GM12878 (cell line): ENCODE data around the gene OSBPL2. TPM values are rescaled to one million over a fixed set of nuclear protein-coding genes. Genes with fewer than 3 reads are reported as not detected.

Experiments
- ATAC-seq: fragments of 200-7000 bp; cut with Tn5 transposase; 3 replicates; pipeline ENCODE4 v1.9.1; 2020; ENCODE audit warnings: mild to moderate bottlenecking, moderate library complexity
- BruUV-seq: library from RNA; stranded (reverse); fragments of 400-500 nt; replicated peaks from 2 replicates; lab custom pipeline; 2021; lab: Mats Ljungman, UMichigan
- CTCF ChIA-PET: fragments of 300-600 bp; sonication (Branson Sonifier 250); formaldehyde crosslinking; extraction: SDS; loops from one replicate; lab custom pipeline; 2021; ENCODE audit warnings: inconsistent platforms; lab: Yijun Ruan, JAX
- POLR2A ChIA-PET: fragments of 350-600 bp; formaldehyde crosslinking; extraction: SDS; loops from one replicate; lab custom pipeline; 2021; ENCODE audit warnings: inconsistent platforms; lab: Charles Lee
- RAD21 ChIA-PET: fragments of 300-600 bp; sonication (Branson Sonifier 250); formaldehyde crosslinking; loops from one replicate; lab custom pipeline; 2023; ENCODE audit warnings: antibody characterized with exemption; ENCODE audit not compliant: unreplicated experiment; lab: Charles Lee
- SMC1A ChIA-PET: fragments of 300-600 bp; sonication (Branson Sonifier 250); formaldehyde crosslinking; loops from one replicate; lab custom pipeline; 2023; ENCODE audit not compliant: unreplicated experiment, uncharacterized antibody; lab: Charles Lee
- DNase-seq: peaks from one replicate; pipeline ENCODE4 v3.0.0-alpha.2; 2011; ENCODE audit warnings: low read depth, low spot score
- FAIRE-seq: peaks from 3 replicates; lab custom pipeline; 2011; peaks lifted over from hg19 to GRCh38; lab: Jason Lieb, UNC
- H2AFZ ChIP-seq: 2 replicates; pipeline ENCODE4 v1.6.0; 2011; ENCODE audit warnings: low read depth, low read length, control low read depth; ENCODE audit not compliant: control insufficient read depth
- H3K27ac ChIP-seq: 2 replicates; pipeline ENCODE4 v1.5.1; 2011; ENCODE audit warnings: control low read depth; ENCODE audit not compliant: control insufficient read depth, insufficient read depth
- H3K27me3 ChIP-seq, 2 experiments: replicated peaks in 1 of 2; 2 replicates each; pipeline versions ENCODE4 v1.6.0 to v1.6.1; 2011; ENCODE audit warnings: low read length in 1 of 2; ENCODE audit not compliant: control insufficient read depth in 2 of 2, insufficient read depth in 2 of 2
- H3K36me3 ChIP-seq, 2 experiments: 2 replicates each; pipeline ENCODE4 v1.5.1; 2011; ENCODE audit warnings: low read length in 1 of 2; ENCODE audit not compliant: control insufficient read depth in 2 of 2, insufficient read depth in 2 of 2
- H3K4me1 ChIP-seq: 2 replicates; pipeline ENCODE4 v1.6.1; 2011; ENCODE audit warnings: mild to moderate bottlenecking, low read length, moderate library complexity, mixed read lengths; ENCODE audit not compliant: control insufficient read depth, insufficient read depth
- H3K4me2 ChIP-seq: 2 replicates; pipeline ENCODE4 v1.6.0; 2011; ENCODE audit warnings: control low read depth; ENCODE audit not compliant: control insufficient read depth, insufficient read depth
- H3K4me3 ChIP-seq: fragments of 200-600 bp; sonication (generic); 2 replicates; pipeline ENCODE4 v1.5.1; 2016
- H3K79me2 ChIP-seq: 2 replicates; pipeline ENCODE4 v1.6.0; 2011; ENCODE audit warnings: low read length; ENCODE audit not compliant: control insufficient read depth, insufficient read depth
- H3K9ac ChIP-seq: 2 replicates; pipeline ENCODE4 v1.8.0; 2011; ENCODE audit warnings: low read length, control low read depth, mixed read lengths; ENCODE audit not compliant: control insufficient read depth, insufficient read depth
- H3K9me3 ChIP-seq: replicated peaks from 3 replicates; pipeline ENCODE4 v1.5.1; 2011; ENCODE audit warnings: mild to moderate bottlenecking, low read length; ENCODE audit not compliant: control insufficient read depth, insufficient read depth
- H4K20me1 ChIP-seq: 2 replicates; pipeline ENCODE4 v1.6.0; 2011; ENCODE audit not compliant: control insufficient read depth, insufficient read depth
- BACH1 ChIP-seq: fragments of 450-650 bp; IDR thresholded peaks from 2 replicates; pipeline ENCODE4 v1.6.1; 2017; ENCODE audit warnings: mild to moderate bottlenecking, borderline replicate concordance
- BMI1 ChIP-seq: fragments of 450-650 bp; IDR thresholded peaks from 2 replicates; pipeline ENCODE4 v1.6.1; 2016; ENCODE audit warnings: mild to moderate bottlenecking, moderate library complexity, borderline replicate concordance
- BRCA1 ChIP-seq: IDR thresholded peaks from 2 replicates; pipeline ENCODE4 v1.6.1; 2011; ENCODE audit warnings: low read depth, low read length, improper control_type of control experiment
- CBX3 ChIP-seq: fragments of 200-600 bp; sonication (generic); IDR thresholded peaks from 2 replicates; pipeline ENCODE4 v1.6.1; 2016; ENCODE audit warnings: low read depth, borderline replicate concordance
- ETV6 ChIP-seq, 2 experiments: fragments of 450-650 bp in 1 of 2; IDR thresholded peaks in 1 of 2; conservative IDR thresholded peaks in 1 of 2; 2 replicates each; pipeline ENCODE4 v1.6.1; 2014; ENCODE audit warnings: antibody characterized with exemption in 1 of 2, borderline replicate concordance in 1 of 2, low read depth in 1 of 2, mild to moderate bottlenecking in 1 of 2, moderate library complexity in 1 of 2
- LARP7 ChIP-seq: fragments of 450-650 bp; IDR thresholded peaks from 2 replicates; pipeline ENCODE4 v1.6.1; 2017; ENCODE audit warnings: mild to moderate bottlenecking
- MXI1 ChIP-seq: fragments of 150-350 bp; IDR thresholded peaks from 2 replicates; pipeline ENCODE4 v1.6.1; 2011; ENCODE audit warnings: low read depth, mild to moderate bottlenecking, inconsistent platforms, low read length, improper control_type of control experiment
- MYC ChIP-seq: IDR thresholded peaks from 2 replicates; pipeline ENCODE4 v1.6.1; 2011; ENCODE audit warnings: mild to moderate bottlenecking, low read length, moderate library complexity, inconsistent platforms; ENCODE audit not compliant: insufficient read depth, insufficient replicate concordance, insufficient read length, severe bottlenecking
- NR2C1 ChIP-seq: fragments of 450-650 bp; IDR thresholded peaks from 2 replicates; pipeline ENCODE4 v1.6.1; 2017; ENCODE audit warnings: antibody characterized with exemption, mild to moderate bottlenecking, moderate library complexity
- PML ChIP-seq: IDR thresholded peaks from 2 replicates; pipeline ENCODE4 v1.6.1; 2012; ENCODE audit warnings: low read length, inconsistent platforms
- SIX5 ChIP-seq: IDR thresholded peaks from 2 replicates; pipeline ENCODE4 v1.6.1; 2011; ENCODE audit warnings: mild to moderate bottlenecking, low read depth, low read length, moderate library complexity; ENCODE audit not compliant: severe bottlenecking
- SUZ12 ChIP-seq: fragments of 200-600 bp; sonication (generic); IDR thresholded peaks from one replicate; pipeline ENCODE4 v1.6.1; 2018; ENCODE audit warnings: antibody characterized with exemption, mild to moderate bottlenecking; ENCODE audit not compliant: unreplicated experiment
- YY1 ChIP-seq: IDR thresholded peaks from 2 replicates; pipeline ENCODE4 v1.6.1; 2011; ENCODE audit warnings: low read depth, mild to moderate bottlenecking, low read length
- ZNF384 ChIP-seq: IDR thresholded peaks from 2 replicates; pipeline ENCODE4 v1.6.1; 2012; ENCODE audit warnings: low read depth, mild to moderate bottlenecking, low read length, improper control_type of control experiment, borderline replicate concordance
- WGBS: methylation state at CpG from one replicate; pipeline ENCODE4 v1.1.6; 2016; ENCODE audit warnings: low lambda C conversion rate; ENCODE audit not compliant: insufficient replicate concordance, insufficient coverage; ENCODE audit errors: missing lambda C conversion rate; 5-methylcytosine and 5-hydroxymethylcytosine counted together
- in situ Hi-C: fragments of 300-500 bp; cut with MboI; formaldehyde crosslinking; loops from 9 replicates; pipeline ENCODE4 v1.14.3; 2018; ENCODE audit warnings: mixed read lengths
- intact Hi-C: fragments of 100-400 bp; cut with micrococcal nuclease; formaldehyde crosslinking; loops from one replicate; pipeline ENCODE4 v1.14.2; 2022; ENCODE audit not compliant: unreplicated experiment
- polyA plus RNA-seq, 11 experiments: library from polyadenylated mRNA; depleted of rRNA in 4 of 11; unstranded in 6 of 11; stranded (reverse) in 5 of 11; fragments of >200 nt; fragmentation: Nextera tagmentation in 4 of 11; fragmentation: Illumina TruSeq in 1 of 11; extraction: Ambion mirVana in 4 of 11; extraction: Trizol in 1 of 11; gene quantifications; 1 replicate in 1 of 11; 2 replicates in 10 of 11; pipeline versions ENCODE4 v1.2.1 to v1.2.3, GENCODE V29; 2011 to 2016; ENCODE audit warnings: inconsistent platforms in 2 of 11, missing spikeins in 2 of 11, low read depth in 1 of 11
- total RNA-seq, 4 experiments: library from RNA; depleted of rRNA in 3 of 4; stranded (reverse); fragments of >200 nt in 3 of 4; fragmentation: Illumina TruSeq in 1 of 4; extraction: Trizol in 1 of 4; gene quantifications; 2 replicates each; pipeline versions ENCODE4 v1.2.1 to v1.2.3, GENCODE V29; 2013 to 2021

The OSBPL2 gene
- total and polyA plus RNA-seq, 10 of the 15 experiments (the other 5 are each of a cell fraction or from before 2014, with no cell fraction given), result 2.8 to 22.3 (median 14.7) TPM

GRCh38 chr20:62322492-62323041 is 84.2 kb downstream of the OSBPL2 start:
- no peak for ATAC-seq
- in situ Hi-C loops, result no loop called here
- Histone ChIP-seq H4K20me1 (no peaks in the 10 kb centered on the region), H3K4me2 (no peak overlapping the region), H3K4me1 (no peaks in the 10 kb centered on the region), H2AFZ (no peak overlapping the region), H3K9ac (no peak overlapping the region), H3K36me3 (no peaks in the 10 kb centered on the region), H3K27ac (no peak overlapping the region), H3K4me3 (no peak overlapping the region)
- RAD21 ChIA-PET, result no interaction called here
- no peak for DNase-seq
- no peak for FAIRE-seq
- CTCF ChIA-PET, result no interaction called here
- 54% methylated on average over 5 of the region's 16 CpGs for WGBS
- POLR2A ChIA-PET, result no interaction called here
- no TSS peak for BruUV-seq
- TF ChIP-seq MXI1, result no peak
- TF ChIP-seq, all 136 proteins: peak for 0
- SMC1A ChIA-PET, result no interaction called here
- intact Hi-C loops, result no loop called here
- H3K27me3 ChIP-seq, result no peaks in the 10 kb centered on the region
- H3K79me2 ChIP-seq, result no peaks in the 10 kb centered on the region
- no peaks in the 10 kb centered on the region; the same call in 2 of the 3 replicates for H3K9me3 ChIP-seq

GRCh38 chr20:62323146-62323979 is 85.0 kb downstream of the OSBPL2 start:
- Histone ChIP-seq H3K4me3 (no peak overlapping the region), H3K4me1 (no peaks in the 10 kb centered on the region), H3K36me3 (no peaks in the 10 kb centered on the region), H3K4me2 (no peak overlapping the region), H4K20me1 (no peaks in the 10 kb centered on the region), H3K79me2 (no peaks in the 10 kb centered on the region), H3K27me3 (no peaks in the 10 kb centered on the region), H2AFZ (no peak overlapping the region), H3K27ac (no peak overlapping the region), H3K9me3 (no peaks in the 10 kb centered on the region), H3K9ac (no peak overlapping the region)
- BruUV-seq, result no TSS peak
- in situ Hi-C loops (no loop called here), intact Hi-C loops (no loop called here)
- no peak for ATAC-seq
- ChIA-PET POLR2A (no interaction called here), CTCF (no interaction called here), SMC1A (no interaction called here), RAD21 (no interaction called here)
- WGBS, result 83% methylated on average over 52 of the region's 52 CpGs
- no peak for DNase-seq
- TF ChIP-seq SIX5, result no peak
- TF ChIP-seq MYC, result no peak
- TF ChIP-seq SUZ12, result no peak
- TF ChIP-seq BMI1, result no peak
- TF ChIP-seq BRCA1, result no peak
- no peak for TF ChIP-seq ZNF384
- no peak for TF ChIP-seq PML
- TF ChIP-seq CBX3, result no peak
- no peak for TF ChIP-seq NR2C1
- TF ChIP-seq ETV6 (conservative IDR thresholded peaks at IDR 0.05 in 1 of 2, IDR thresholded peaks at IDR 0.05 in 1 of 2; ENCODE audit: borderline replicate concordance in 1 of 2, low read depth in 1 of 2), result no peak
- TF ChIP-seq LARP7, result no peak
- no peak for TF ChIP-seq YY1
- TF ChIP-seq BACH1, result no peak
- FAIRE-seq, result no peak
